Fibroblast of villous mesenchyme (primary cell): ENCODE results near the gene C12orf75. TPM values are rescaled to one million over a fixed set of nuclear protein-coding genes. Genes with fewer than 3 reads are reported as not detected.

ENCODE experiments used
- DNase-seq: peaks from one replicate; pipeline ENCODE4 v3.0.0-alpha.2; 2010; ENCODE audit warnings: low read depth
- H3K4me3 ChIP-seq: 2 replicates; pipeline ENCODE4 v1.5.1; 2011; ENCODE audit warnings: low read depth, mild to moderate bottlenecking, low read length
- total RNA-seq: library from RNA; depleted of rRNA; stranded (reverse); fragments of >200 nt; gene quantifications from 2 replicates; pipeline ENCODE4 v1.2.3, GENCODE V29; 2012
- TF ChIP-seq, protein P1 (sequence below): IDR thresholded peaks from 2 replicates; pipeline ENCODE4 v1.5.1; 2012; ENCODE audit warnings: low read depth, mild to moderate bottlenecking, low read length; ENCODE audit not compliant: insufficient read depth

The C12orf75 gene
- total RNA-seq, 1 donor: 302 TPM

DNA sequence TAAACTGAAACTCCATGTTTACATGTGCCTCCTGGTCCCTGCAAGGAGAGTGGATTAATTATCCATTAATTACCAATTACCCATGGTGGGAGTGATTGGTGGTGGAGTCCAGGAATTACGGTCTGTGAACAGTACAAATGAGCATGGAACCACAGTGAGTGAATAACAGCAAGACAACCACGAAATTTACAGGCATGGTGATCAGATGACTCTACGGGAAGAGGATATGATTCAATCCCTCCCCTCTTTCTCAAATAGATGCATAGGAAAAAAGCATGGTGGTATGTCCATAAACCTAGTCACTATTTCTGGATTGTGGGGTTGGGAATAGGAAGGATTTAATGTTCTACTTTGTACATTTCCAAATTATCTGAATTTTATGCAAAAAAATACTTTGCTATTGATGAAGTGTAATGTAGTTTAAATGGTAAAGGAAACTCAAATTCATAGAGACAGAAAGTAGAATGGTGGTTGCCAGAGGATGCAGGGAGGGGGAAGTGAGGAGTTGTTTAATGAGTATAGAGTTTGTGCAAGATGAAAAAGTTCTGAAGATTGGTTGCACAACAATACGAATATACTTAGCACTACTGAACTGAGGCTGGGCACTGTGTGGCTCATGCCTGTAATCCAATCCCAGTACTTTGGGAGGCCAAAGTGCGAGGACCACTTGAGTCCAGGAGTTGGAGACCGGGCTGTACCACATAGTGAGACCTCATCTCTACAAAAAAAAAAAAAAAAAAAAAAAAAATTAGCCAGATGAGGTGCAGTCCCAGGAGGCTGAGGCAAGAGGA is 41.2 kb upstream of the C12orf75 start:
- TF ChIP-seq, protein P1, sequence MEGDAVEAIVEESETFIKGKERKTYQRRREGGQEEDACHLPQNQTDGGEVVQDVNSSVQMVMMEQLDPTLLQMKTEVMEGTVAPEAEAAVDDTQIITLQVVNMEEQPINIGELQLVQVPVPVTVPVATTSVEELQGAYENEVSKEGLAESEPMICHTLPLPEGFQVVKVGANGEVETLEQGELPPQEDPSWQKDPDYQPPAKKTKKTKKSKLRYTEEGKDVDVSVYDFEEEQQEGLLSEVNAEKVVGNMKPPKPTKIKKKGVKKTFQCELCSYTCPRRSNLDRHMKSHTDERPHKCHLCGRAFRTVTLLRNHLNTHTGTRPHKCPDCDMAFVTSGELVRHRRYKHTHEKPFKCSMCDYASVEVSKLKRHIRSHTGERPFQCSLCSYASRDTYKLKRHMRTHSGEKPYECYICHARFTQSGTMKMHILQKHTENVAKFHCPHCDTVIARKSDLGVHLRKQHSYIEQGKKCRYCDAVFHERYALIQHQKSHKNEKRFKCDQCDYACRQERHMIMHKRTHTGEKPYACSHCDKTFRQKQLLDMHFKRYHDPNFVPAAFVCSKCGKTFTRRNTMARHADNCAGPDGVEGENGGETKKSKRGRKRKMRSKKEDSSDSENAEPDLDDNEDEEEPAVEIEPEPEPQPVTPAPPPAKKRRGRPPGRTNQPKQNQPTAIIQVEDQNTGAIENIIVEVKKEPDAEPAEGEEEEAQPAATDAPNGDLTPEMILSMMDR: no peak
- no peak for DNase-seq
- H3K4me3 ChIP-seq: no peak overlapping the region

DNA sequence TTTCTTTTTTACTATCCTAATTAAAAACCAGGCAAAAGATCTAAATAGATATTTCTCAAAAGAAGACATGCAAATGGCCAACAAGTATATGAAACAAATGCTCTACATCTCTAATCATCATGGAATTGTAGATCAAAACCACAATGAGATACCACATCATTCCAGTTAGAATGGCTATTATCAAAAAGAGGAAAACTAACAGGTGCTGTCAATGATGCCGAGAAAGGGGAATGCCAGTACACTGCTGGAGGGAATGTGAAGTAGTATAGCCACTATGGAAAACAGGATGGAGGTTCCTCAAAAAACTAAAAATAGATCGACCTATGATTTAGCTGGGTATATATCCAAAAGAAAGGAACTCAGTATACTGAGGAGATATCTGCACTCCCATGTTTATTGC is 39.0 kb upstream of the C12orf75 start:
- DNase-seq: no peak
- TF ChIP-seq, protein P1: no peak
- no peak overlapping the region for H3K4me3 ChIP-seq

DNA sequence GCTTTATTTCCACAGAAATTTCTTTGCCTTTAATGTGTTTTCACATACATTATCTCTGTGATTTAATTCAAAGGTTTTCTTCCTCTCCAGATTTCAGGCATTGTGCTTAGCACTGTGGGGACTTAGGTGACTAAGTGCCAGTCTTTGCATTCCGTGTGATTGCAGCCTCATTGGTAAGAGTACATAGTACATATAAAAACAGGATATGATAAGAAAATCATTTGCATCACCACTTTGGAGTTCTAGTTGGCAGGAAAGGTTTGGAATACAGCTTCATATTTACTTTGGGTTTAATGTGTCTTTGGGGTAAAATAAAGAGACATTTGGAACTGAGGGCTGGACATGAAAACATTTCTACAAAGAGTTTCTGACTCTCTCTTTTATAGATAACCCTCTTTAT is 37.8 kb upstream of the C12orf75 start:
- DNase-seq: no peak
- no peak overlapping the region for H3K4me3 ChIP-seq
- TF ChIP-seq, protein P1: no peak

DNA sequence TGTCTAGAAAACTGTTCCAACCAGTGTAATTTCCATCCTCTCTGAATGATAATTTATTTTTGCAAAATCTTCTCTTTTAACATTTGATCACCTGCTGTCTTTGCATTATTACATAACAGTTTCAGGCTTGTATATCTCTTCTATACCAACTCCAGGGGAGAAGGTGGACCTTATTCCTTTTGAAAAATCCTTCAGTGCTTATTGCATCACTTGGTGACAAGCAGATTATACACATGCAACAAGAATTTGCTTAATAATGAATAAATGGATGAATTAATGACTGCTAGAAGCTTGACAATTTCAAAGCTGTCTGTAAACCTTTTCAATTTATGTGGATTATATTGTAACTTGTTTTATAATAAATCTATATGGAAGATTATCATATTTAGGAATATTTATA is 37.3 kb upstream of the C12orf75 start:
- TF ChIP-seq, protein P1: no peak
- DNase-seq: no peak
- H3K4me3 ChIP-seq: no peak overlapping the region

DNA sequence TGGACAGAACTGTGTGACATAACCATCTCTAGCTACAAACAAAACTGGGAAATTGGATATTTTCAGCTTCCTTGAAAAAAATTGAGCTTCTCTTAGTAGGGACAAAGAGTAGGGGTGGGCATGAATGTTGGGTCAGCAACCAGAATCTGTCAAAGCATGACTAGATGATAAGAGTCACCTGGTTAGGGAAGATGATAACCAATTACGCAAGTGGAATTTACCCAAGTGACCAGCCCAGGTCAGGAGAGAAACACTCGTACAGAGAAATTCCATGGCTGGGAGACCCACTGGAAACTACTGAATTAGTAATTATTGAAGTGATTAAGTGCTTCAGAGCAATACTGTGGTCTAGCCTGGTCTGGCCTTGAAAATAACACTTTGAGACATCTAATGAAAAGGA is 36.3 kb upstream of the C12orf75 start:
- TF ChIP-seq, protein P1: no peak
- DNase-seq: no peak
- no peak overlapping the region for H3K4me3 ChIP-seq

DNA sequence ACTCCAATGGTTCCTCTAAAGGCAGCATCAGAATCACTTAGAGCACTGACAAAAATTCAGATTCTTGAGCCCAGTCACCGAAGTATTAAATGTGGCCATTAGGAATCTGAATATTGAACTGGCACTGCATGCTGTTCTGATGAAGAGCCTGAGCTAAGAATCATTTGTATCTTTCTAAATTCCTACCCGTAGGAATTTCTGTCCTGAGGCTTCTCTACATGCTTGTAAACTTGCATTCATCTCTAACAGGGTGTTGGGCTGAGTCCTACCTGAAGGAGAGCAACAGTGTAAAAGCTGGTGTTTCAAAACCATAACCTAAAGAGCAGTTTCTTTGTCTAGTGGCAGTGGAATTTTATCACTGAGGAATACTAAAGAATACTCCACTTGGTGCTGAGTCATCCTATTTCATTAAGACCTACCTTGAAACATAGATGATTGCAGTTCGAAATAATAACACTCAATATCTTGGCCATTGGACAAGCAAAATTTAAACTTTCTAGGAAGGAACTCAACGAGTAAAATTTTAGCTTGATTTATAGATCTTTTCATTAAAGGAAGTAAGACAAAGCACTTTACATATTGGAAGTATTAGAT is 35.5 kb upstream of the C12orf75 start:
- DNase-seq: no peak
- TF ChIP-seq, protein P1: no peak
- no peak overlapping the region for H3K4me3 ChIP-seq
